Skin of body (tissue), 2 donors: ENCODE data around the gene MYO16. TPM values are rescaled to one million over a fixed set of nuclear protein-coding genes. Genes with fewer than 3 reads are reported as not detected.

Experiments used
- DNase-seq: peaks from one replicate; lab custom pipeline; 2025; lab: John Stamatoyannopoulos, UW
- total RNA-seq: library from RNA; depleted of rRNA; stranded (reverse); fragments of >200 nt; gene quantifications from one replicate; pipeline ENCODE4 v1.2.3, GENCODE V29; 2014

Gene MYO16
- total RNA-seq, 1 donor from 2014 or later: 1.7 TPM

DNA sequence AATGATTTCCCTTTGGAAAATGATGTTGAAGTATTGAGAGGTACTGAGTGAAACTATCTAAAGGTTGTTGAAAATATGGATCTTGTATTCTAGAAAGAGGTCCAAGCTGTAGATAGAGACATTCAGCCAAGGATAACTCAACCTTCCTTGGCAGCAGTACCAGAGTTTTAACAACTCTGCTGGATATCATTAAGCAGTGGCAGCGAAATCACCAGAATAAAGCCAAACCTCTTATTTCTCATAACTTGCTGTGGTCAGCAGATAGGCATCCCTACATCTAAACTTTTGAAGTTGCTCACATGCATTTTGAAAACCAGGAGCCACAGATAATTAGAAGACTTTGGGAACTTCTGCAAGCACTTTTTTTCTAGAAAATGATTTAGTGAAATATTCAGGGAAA lies 597.2 kb downstream of the MYO16 start:
- DNase-seq: no peak

DNA sequence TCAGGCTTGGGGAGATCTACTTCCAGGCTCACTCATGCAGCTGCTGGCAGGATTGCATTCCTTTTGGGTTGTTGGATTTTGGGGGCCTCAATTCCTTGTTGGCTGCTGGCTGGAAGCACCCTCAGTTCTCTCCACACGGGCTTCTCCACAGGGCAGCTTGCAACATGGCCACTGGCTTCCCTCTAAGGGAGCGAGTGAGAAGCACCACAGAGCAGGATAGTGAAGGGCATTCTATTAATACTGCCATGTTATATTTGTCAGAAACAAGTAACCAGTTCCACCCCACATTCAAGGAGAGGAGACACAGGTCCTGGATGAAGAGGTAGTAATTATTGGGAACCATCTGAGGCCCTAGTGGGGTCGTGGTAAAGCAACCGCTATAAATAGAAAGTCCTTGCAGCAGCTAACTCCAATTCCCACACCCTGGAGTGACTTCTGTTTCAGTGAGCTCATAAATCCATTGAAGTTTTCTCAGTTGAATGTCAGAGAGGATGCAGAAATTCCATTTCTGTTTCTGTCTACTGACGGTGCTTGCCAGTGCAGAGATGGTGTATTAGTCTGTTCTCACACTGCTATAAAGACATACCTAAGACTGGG lies 598.0 kb downstream of the MYO16 start:
- no peak for DNase-seq

GRCh38 chr13:109228211-109228610 lies 598.8 kb downstream of the MYO16 start:
- DNase-seq: no peak

DNA sequence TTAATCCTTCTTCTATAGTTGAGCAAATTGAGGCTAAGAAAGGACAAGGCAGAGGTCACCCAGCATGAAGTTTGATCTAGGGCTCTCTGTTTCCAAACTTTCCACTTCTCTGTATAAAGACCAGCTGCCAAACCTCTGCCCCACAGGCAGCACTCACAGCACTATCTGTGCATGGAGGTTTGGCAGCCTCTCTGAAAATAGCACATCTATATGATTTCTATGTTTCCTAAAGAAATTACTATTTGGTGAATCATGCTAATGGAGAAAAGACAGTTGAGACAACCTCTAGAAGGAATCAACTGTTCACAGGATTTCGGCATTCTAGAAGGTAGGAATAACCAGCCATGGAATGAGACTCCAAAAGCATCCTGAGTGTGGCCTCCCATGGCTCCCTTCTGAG lies 602.5 kb downstream of the MYO16 start:
- DNase-seq: no peak

DNA sequence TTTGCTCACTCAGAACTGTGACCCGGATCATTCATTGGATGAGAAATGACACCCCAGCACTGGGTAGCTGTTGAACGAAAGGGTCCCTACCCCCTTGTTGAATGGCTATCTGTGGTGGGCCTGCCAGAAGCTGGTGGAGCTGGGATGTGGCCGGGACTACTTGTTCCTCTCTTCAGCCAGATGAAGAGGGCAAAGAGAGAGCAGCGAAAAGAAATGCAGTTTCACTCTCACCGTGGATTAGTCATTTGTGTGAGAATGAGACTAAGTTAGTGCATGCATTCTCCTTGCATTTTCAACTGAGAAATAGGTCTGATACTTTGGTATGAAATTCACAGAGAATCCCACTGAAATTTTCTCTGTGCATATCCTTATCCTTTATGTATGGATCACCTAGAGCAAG lies 603.9 kb downstream of the MYO16 start:
- no peak for DNase-seq

- no peak for DNase-seq
Measured at GRCh38 chr13:109235901-109236300, 606.5 kb downstream of the MYO16 start.

GRCh38 chr13:109241160-109241559 lies 611.7 kb downstream of the MYO16 start:
- DNase-seq: no peak

GRCh38 chr13:109243311-109243951 lies 614.0 kb downstream of the MYO16 start:
- DNase-seq: no peak

DNA sequence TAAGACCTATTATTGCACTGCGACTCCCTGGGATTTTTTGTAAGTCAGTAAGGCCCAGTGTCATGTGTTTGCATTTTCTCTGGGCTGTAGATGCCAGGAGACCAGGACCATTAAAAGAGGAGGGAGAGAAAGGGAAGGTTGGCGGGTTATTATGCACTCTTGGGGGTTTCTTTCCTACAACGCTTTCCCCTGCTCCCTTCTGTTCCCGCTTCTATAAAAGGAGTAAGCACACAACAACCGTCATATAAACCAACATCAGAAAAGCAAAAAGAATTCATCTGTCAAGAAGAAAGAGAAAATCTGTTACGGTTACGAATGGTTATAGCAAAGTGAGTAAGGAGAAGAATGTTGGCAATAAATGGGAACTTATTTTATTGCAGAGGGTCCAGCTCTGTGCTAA lies 615.2 kb downstream of the MYO16 start:
- DNase-seq: no peak

- DNase-seq: no peak
Measured at GRCh38 chr13:109246001-109246400, 616.6 kb downstream of the MYO16 start.

GRCh38 chr13:109249780-109250528 lies 620.5 kb downstream of the MYO16 start:
- DNase-seq: no peak

- DNase-seq: no peak
Measured at GRCh38 chr13:109251956-109252355, 622.5 kb downstream of the MYO16 start.

- no peak for DNase-seq
Measured at GRCh38 chr13:109253316-109253715, 623.9 kb downstream of the MYO16 start.

- no peak for DNase-seq
Measured at GRCh38 chr13:109254274-109254673, 624.9 kb downstream of the MYO16 start.

GRCh38 chr13:109255141-109255856 lies 625.9 kb downstream of the MYO16 start:
- DNase-seq: no peak

GRCh38 chr13:109256866-109257760 lies 627.7 kb downstream of the MYO16 start:
- DNase-seq: no peak
